HG03520 (cell line): ENCODE data around the gene CD8B2.
"Not testable (repeated sequence)": the region's sequence is repeated elsewhere in the genome, so short reads cannot be mapped to it uniquely, and the experiment has no call there.

Source experiments
- ATAC-seq: cut with Tn5 transposase; IDR thresholded peaks from one replicate; pipeline ENCODE4 v1.9.1; 2021; ENCODE audit warnings: mild to moderate bottlenecking, moderate library complexity; ENCODE audit not compliant: unreplicated experiment

Gene CD8B2

GRCh38 chr2:106547164-106547903, 60.2 kb downstream of the CD8B2 start:
- no peak for ATAC-seq

GRCh38 chr2:106551417-106552130, 64.4 kb downstream of the CD8B2 start:
- ATAC-seq = no peak

- no peak for ATAC-seq
These were observed 65.8 kb downstream of the CD8B2 start for GRCh38 chr2:106552921-106553320.

GRCh38 chr2:106553321-106553720, 66.2 kb downstream of the CD8B2 start:
- no peak for ATAC-seq

- no peak for ATAC-seq
These were observed 67.2 kb downstream of the CD8B2 start for GRCh38 chr2:106554411-106554810.

- ATAC-seq = no peak
These were observed 67.9 kb downstream of the CD8B2 start for GRCh38 chr2:106555053-106555452.

GRCh38 chr2:106559786-106560185, 72.6 kb downstream of the CD8B2 start:
- ATAC-seq = not testable (repeated sequence)

GRCh38 chr2:106560773-106561172, 73.6 kb downstream of the CD8B2 start:
- ATAC-seq = no peak

GRCh38 chr2:106561356-106561755, 74.2 kb downstream of the CD8B2 start:
- no peak for ATAC-seq

GRCh38 chr2:106561803-106562202, 74.6 kb downstream of the CD8B2 start:
- no peak for ATAC-seq

GRCh38 chr2:106562268-106563186, 75.4 kb downstream of the CD8B2 start:
- no peak for ATAC-seq

- ATAC-seq = no peak
These were observed 76.0 kb downstream of the CD8B2 start for GRCh38 chr2:106563195-106563594.

- no peak for ATAC-seq
These were observed 78.4 kb downstream of the CD8B2 start for GRCh38 chr2:106565599-106565998.

- no peak for ATAC-seq
These were observed 78.9 kb downstream of the CD8B2 start for GRCh38 chr2:106566050-106566449.

GRCh38 chr2:106566484-106566883, 79.3 kb downstream of the CD8B2 start:
- ATAC-seq = not testable (repeated sequence)

- no peak for ATAC-seq
These were observed 83.2 kb downstream of the CD8B2 start for GRCh38 chr2:106570316-106570715.
